Memory B cell (primary cell): ENCODE data around the gene POTEH.
"Not testable (repeated sequence)": the region's sequence is repeated elsewhere in the genome, so short reads cannot be mapped to it uniquely, and the experiment has no call there.

ENCODE experiments used
- ATAC-seq: fragments of 150-1000 bp; cut with Tn5 transposase; 2 replicates; pipeline ENCODE4 v1.10.0; 2021; ENCODE audit warnings: low read depth, mild to moderate bottlenecking, moderate library complexity
- DNase-seq, 2 donors: peaks; one replicate each; pipeline ENCODE4 v3.0.0; 2022; ENCODE audit warnings: low spot score in 2 of 2
- H3K27ac Mint-ChIP-seq: one replicate; pipeline ENCODE4 v1.8.0; 2022; ENCODE audit warnings: mild to moderate bottlenecking, moderate library complexity, mixed read lengths
- H3K27me3 Mint-ChIP-seq: one replicate; pipeline ENCODE4 v1.8.0; 2022; ENCODE audit warnings: mixed read lengths
- H3K36me3 Mint-ChIP-seq: one replicate; pipeline ENCODE4 v1.8.0; 2022; ENCODE audit warnings: mild to moderate bottlenecking, mixed read lengths
- H3K4me1 Mint-ChIP-seq: one replicate; pipeline ENCODE4 v1.8.0; 2022; ENCODE audit warnings: mixed read lengths
- H3K4me3 Mint-ChIP-seq: one replicate; pipeline ENCODE4 v1.8.0; 2022; ENCODE audit warnings: mild to moderate bottlenecking, moderate library complexity, mixed read lengths
- H3K9me3 Mint-ChIP-seq: one replicate; pipeline ENCODE4 v1.8.0; 2022; ENCODE audit warnings: mixed read lengths

The POTEH gene

GRCh38 chr22:15760388-15761150, 70.7 kb downstream of the POTEH start:
- not testable (repeated sequence) for H3K4me1 Mint-ChIP-seq, H3K9me3 Mint-ChIP-seq, ATAC-seq, H3K4me3 Mint-ChIP-seq, H3K36me3 Mint-ChIP-seq, H3K27me3 Mint-ChIP-seq, H3K27ac Mint-ChIP-seq, DNase-seq

GRCh38 chr22:15761151-15761777, 71.4 kb downstream of the POTEH start:
- not testable (repeated sequence) for ATAC-seq, H3K27me3 Mint-ChIP-seq

GRCh38 chr22:15763559-15763958, 73.7 kb downstream of the POTEH start:
- not testable (repeated sequence) for H3K4me3 Mint-ChIP-seq, H3K27me3 Mint-ChIP-seq, ATAC-seq, H3K4me1 Mint-ChIP-seq, H3K36me3 Mint-ChIP-seq, H3K27ac Mint-ChIP-seq, H3K9me3 Mint-ChIP-seq, DNase-seq

More at GRCh38 chr22:15761151-15761777, 71.4 kb downstream of the POTEH start:
- not testable (repeated sequence) for H3K36me3 Mint-ChIP-seq, H3K4me1 Mint-ChIP-seq, H3K27ac Mint-ChIP-seq, DNase-seq, H3K4me3 Mint-ChIP-seq, H3K9me3 Mint-ChIP-seq
